GM18507 (cell line): ENCODE measurements around the gene METTL17.

Experiments used
- DNase-seq: peaks from one replicate; pipeline ENCODE4 v3.0.0; 2011; ENCODE audit warnings: low read depth; ENCODE audit not compliant: insufficient read length; ENCODE audit errors: extremely low spot score
- FAIRE-seq: peaks from 2 replicates; lab custom pipeline; 2011; peaks lifted over from hg19 to GRCh38; lab: Jason Lieb, UNC

Gene METTL17

GRCh38 chr14:21020977-21021545 lies 31.3 kb downstream of the METTL17 start:
- DNase-seq (no peak), FAIRE-seq (no peak)

- DNase-seq (no peak), FAIRE-seq (no peak)
Observed at GRCh38 chr14:21022686-21023085, 32.9 kb downstream of the METTL17 start.

DNA sequence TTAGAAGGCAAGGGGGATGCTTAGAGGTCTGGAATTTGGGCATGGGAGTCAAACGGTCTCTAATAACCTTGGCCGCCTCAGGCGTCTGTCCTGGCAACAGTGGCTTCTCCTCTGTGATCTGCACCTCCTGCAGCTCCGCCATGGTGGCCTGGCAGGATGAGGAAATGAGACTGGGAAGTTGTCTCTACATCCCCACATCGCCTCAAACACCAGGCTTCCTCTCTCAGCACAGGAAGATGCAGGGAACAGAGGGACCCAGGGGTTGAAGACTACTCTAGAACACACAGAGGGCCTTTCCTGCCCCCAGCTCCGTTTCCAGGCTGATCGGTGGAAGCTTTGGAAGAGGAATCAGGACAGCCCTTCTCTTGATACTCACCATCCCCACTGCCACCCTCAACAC lies 33.4 kb downstream of the METTL17 start:
- no peak for FAIRE-seq
- DNase-seq: no peak

DNA sequence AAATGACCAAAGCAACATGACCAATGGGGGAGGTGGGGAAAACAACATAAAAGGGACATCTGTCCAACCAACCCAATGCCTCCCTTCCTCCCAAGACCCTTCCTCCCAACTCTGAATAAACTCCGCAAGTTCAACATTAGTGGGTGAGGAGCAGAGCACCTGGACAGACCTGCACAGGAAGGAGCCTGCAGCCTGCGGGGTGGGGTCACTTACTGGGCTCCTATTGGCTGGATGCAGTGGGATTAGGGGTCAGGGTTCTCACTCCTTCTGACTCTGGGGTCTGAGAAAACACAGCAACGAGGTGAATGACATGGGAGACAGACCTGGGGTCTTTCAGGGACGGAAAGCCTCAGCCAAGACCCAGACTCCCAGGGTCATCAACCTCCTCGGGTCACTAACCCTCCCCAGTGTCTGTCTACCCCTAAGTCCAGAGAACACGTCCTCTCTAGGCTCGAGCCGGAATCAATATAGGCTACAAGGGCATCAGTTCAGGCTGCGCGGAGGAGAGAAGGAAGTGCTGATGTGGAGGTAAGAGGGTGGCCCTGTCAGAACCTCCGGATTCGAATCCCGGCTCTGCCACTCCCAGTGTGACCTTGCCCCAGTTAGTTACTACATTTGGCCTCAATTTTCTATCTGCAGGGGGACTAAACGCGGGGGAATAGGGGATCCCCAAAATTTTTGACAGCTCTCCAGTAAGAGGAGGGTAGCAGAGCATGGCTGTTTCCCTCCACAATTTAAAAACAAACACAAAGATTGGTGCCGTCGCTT lies 34.2 kb downstream of the METTL17 start:
- no peak for DNase-seq
- no peak for FAIRE-seq

DNA sequence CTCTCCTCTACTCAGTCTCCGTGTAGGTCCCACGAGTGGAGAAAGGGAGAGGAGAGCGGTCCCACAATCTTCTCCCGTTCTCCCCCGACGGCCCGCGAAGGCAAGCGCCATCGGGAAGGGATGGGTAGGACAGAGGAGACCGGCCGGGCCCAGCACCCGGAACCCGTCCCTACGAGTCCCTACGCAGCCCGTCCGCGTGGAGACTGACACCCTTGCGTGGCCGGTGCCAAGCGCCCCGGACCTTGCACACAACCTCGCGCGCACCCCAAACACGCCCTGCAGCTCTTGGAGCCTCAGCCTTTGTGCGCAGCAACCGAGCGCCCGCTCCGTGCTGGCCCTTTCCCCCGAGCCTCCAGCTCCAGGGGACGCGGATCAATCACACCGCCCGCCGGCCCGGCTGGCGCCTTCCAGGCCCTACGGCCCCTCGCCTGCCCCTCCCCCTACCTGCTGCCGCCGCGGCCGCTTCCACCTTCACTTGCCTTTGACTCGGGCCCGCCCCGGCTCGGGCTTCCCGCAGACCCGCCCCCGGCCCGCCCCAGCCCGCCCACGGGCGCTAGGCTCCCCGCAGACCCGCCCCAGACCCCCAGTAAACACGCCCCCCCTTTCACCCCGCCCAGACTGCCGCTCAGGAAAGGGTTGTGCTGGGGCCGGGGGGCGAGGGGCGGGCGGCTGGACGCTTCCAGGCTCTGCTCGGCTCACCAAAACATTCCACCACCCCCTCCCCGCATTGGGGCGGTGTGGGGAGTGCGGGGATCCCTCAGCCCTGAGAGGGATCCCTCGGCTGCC lies 35.0 kb downstream of the METTL17 start, which contains the start of gene NDRG2:
NDRG2 (minus strand) TSS at position 477 of the 786 bp plus-strand sequence. CDS start 1,746 bp downstream, outside the sequence.
- FAIRE-seq (no peak), DNase-seq (peak; percentile 30)

- FAIRE-seq: no peak
- no peak for DNase-seq
Observed at GRCh38 chr14:21025371-21026273, 35.8 kb downstream of the METTL17 start.

DNA sequence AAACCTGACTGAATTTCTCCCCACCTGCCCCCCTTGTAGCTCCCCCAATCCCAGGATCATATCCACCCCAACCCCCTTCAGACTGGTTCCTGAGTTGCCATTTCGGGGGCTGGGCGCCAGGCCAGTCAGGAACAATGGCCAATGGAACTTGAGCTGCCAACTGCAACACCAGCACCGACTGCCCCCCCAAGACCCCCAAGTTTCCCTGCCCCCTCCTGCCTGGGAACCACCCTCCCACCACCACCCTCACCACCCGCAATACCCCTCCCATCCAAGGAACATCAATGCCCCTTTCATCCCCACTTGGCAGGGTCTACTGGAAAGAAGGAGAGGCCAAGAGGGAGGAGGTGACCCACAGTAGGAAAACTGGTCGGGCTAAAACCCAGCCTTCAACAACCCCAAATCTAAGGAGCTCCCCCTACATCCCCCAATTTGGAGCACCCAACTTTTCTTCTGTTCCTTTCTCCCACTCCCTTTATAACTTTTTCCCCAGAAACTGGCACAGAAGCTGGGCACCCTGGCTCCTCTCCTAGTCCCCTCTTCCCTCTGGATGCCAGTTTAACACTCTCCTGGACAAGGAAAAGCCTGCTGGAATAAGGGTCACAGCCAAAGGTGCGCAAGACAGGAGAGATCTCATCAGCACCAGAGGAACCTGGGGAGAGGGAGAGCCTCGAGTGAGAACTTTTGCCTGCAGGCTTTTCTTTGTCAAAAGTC lies 36.7 kb downstream of the METTL17 start:
- FAIRE-seq (no peak), DNase-seq (no peak)

- DNase-seq: no peak
- FAIRE-seq: no peak
Observed at GRCh38 chr14:21026988-21027315, 37.2 kb downstream of the METTL17 start.

DNA sequence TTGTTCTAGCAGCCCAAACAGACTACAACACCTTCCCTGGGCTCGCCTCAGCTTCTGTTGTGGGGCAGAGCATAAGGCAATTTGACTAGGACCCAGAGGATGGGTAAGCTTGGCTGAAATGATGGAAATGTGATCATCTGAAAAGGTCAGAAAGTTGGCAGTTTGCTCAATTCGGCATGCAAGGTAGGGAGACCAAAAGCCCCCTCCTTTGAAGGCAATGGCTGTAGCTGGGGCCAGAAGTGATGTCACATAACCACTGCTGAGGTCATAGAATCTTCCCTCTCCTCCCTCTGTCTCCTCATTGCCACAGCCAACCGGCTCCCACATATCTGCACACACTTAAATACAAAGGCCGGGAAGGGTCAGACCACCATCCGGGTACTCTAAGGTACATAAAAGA lies 40.1 kb downstream of the METTL17 start, which contains the start of gene TPPP2:
TPPP2 (plus strand) TSS at position 301 of the 400 bp plus-strand sequence. CDS start 365 bp downstream, outside the sequence.
- FAIRE-seq (no peak), DNase-seq (no peak)

DNA sequence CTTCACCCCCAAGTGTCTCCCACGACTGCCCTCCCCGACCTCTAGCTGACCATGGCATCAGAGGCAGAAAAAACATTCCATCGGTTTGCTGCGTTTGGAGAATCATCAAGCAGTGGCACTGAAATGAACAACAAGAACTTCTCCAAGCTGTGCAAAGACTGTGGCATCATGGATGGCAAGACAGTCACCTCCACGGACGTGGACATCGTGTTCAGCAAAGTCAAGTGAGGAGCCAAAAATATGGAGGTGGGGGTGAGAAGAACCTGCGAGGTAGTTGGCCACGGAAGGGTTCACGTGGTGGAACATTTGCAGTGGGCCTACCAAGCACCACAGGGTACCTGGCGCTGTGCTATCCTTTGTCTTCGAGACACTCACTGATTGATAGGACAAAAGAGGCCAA lies 40.8 kb downstream of the METTL17 start:
- no peak for DNase-seq
- no peak for FAIRE-seq

- DNase-seq (no peak), FAIRE-seq (no peak)
Observed at GRCh38 chr14:21032326-21033132, 42.7 kb downstream of the METTL17 start.

DNA sequence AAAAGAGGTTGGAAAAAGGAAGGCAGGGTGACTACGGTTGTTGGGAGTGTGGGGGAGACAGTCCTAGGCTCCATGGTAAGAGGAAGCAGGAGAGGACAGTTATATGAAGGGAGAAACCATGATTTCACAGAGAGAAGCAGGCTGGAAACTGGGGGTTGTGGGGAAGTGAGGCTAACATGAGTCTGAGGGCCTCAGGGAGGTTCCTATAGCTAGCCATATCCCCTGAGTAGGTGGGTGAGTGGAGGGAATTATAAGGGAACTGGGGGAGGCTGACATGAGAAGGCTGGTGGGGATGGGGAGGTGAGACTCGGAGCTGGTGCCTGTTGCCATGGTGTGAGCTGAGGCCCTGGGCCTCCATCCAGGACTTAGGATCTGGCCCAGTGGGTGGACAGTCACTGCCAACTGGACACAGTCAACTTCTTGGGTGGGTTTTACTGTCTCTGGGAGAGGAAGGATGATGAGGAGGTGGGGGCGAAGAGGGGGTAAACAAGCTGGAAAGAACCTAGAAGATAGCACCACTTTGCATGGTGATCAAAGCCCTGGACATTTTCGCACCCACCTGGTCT lies 43.4 kb downstream of the METTL17 start:
- no peak for DNase-seq
- no peak for FAIRE-seq

DNA sequence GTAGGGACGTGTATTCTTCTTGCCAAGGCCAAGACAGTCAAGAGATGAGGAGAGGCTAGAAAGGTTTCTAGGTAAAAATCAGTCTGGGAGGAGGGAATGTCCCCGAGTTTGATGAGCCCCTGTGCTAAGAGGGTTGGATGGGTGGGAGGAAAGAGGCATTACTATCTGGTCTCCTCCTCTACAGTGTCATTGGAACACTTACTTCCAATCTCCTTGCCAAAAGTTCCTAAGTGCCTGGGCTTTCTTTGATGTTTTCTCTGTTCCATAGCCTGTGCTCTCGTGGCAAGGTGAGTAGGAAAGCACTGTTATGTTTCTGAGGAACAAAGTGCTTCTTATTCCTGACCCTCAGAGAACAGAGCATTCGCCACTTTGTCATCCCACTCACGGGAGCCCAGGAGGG lies 44.9 kb downstream of the METTL17 start, which contains the start of gene RNASE13:
RNASE13 (minus strand) TSS at position 101 of the 400 bp plus-strand sequence. CDS start 519 bp downstream, outside the sequence.
- no peak for DNase-seq
- no peak for FAIRE-seq

DNA sequence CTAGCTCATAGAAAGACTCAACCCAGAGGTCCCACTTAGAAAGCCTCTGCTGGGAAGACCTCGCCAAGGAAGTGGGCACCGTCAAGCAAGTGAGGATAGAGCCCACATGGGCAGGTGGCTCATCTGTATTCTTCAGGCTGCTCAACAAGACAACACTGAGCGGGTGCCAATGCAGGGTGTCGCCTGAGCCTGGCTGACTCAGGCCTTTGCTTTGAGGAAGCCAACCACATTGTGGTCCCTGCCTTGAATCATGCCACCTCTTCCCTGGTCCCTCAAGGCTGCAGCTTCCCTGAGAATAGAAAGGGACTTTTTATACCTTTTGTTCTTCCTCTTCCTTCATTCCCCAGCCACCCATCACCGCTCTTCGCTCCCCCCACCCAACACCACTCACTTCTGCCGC lies 47.0 kb downstream of the METTL17 start:
- DNase-seq (no peak), FAIRE-seq (no peak)

- no peak for DNase-seq
- FAIRE-seq: no peak
Observed at GRCh38 chr14:21037156-21037555, 47.4 kb downstream of the METTL17 start.

GRCh38 chr14:21038441-21039422 lies 49.0 kb downstream of the METTL17 start:
- no peak for FAIRE-seq
- no peak for DNase-seq
